Fibroblast of mammary gland (primary cell): ENCODE results near the gene MSI2.
"Not testable (repeated sequence)": the region's sequence is repeated elsewhere in the genome, so short reads cannot be mapped to it uniquely, and the experiment has no call there.

Source experiments
- DNase-seq: peaks from one replicate; pipeline ENCODE4 v3.0.0-alpha.2; 2010; ENCODE audit warnings: low read depth
- H3K4me3 ChIP-seq: 2 replicates; pipeline ENCODE4 v1.5.1; 2011; ENCODE audit warnings: low read depth, mild to moderate bottlenecking, low read length, moderate library complexity; ENCODE audit not compliant: control insufficient read depth
- CTCF ChIP-seq: conservative IDR thresholded peaks from 2 replicates; pipeline ENCODE4 v1.5.1; 2011; ENCODE audit warnings: low read depth, low read length, inconsistent platforms; ENCODE audit not compliant: control insufficient read depth, insufficient read depth

MSI2 gene

DNA sequence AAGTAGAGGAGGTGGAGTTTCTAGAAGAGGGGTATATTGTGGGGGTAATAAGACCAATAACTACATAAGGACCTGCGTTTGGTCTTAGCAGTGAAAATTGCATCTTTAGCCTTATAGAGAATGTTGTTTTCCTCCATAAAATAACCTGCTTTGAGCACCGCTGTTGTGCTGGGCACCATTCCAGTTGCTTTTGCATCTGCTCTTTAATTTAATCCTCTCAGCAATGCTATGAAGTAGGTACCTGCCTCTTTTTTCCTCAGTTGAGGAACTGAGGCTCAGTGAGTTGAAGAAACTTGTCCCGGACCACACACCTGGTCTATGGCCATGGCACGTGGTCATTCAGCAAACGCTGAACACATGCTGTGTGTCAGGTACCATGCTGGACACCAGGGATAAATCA, 238.1 kb downstream of the MSI2 start:
- DNase-seq, result no peak
- TF ChIP-seq CTCF, result no peak
- H3K4me3 ChIP-seq, result no peak overlapping the region

DNA sequence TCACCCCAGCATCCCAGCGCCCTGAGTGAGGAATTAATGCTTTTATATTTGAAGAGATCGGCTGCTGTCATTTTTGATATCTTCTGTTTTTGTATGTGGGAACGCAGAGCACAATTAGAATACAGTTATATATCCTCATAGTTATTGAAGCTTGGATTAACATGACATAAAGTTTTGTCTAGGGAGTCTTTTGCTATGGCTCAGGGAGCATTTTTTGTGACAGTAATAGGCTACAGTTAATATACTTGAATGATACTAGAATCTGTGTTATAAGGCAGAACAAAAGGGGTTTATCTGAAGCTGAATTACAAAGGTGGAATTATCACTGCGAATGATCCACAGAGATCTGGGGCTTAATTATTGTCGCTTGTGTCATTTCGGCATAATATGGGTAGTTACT, 239.4 kb downstream of the MSI2 start:
- TF ChIP-seq CTCF, result no peak
- H3K4me3 ChIP-seq, result no peak overlapping the region
- no peak for DNase-seq

DNA sequence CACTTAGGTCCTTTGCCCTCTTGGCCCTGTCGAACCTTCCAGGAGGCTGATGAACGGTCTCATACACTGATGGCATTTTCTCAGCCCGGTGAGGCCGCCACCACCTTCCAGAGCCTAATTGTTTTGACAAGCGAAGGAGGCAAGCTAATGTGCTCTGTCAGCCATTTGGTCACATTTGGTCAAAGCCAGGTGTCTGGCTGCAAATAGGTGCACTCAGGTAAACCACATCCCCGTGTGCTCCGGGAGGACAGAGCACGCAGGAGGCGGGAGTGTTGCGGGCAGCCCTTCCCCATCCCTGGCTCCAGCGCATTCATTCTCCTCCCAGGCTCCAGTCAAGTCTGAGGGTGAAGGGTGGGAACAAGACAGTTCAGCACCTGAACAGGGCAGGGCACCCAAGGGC, 240.1 kb downstream of the MSI2 start:
- no peak for TF ChIP-seq CTCF
- DNase-seq, result no peak
- no peak overlapping the region for H3K4me3 ChIP-seq

GRCh38 chr17:57498443-57498842, 242.1 kb downstream of the MSI2 start:
- no peak for TF ChIP-seq CTCF
- no peak overlapping the region for H3K4me3 ChIP-seq
- DNase-seq, result no peak

GRCh38 chr17:57499221-57499620, 242.9 kb downstream of the MSI2 start:
- DNase-seq, H3K4me3 ChIP-seq: not testable (repeated sequence)

- TF ChIP-seq CTCF, result no peak
- no peak for DNase-seq
- no peak overlapping the region for H3K4me3 ChIP-seq
These were observed 243.3 kb downstream of the MSI2 start for GRCh38 chr17:57499648-57500049.

DNA sequence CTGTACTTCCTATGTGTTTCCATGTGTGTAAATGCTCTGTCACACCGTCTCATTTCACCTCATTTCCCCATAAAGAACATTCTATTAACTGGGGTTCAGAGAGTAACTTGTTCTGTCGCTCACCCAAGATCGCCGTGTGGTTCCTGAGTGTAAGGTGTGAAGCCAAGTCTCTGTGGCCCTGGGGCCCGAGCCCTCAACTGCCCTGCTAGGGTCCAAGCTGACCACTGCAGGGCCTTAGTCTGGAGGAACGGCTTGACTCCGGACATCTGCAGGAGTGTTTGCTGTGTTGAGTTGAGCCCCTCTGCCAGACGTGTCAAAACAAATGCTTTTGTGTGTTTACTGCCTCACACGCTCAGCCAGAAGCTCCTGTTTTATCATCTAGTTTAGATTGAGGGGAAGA, 244.7 kb downstream of the MSI2 start:
- H3K4me3 ChIP-seq, result no peak overlapping the region
- TF ChIP-seq CTCF, result no peak
- no peak for DNase-seq
